ENCODE data around the gene JUN.

GRCh38 chr1:58789322-58789856 lies 5.5 kb upstream of the JUN start:
- TF ChIP-seq CTCF (IDR thresholded peaks at IDR 0.05 in 8 of 11, conservative IDR thresholded peaks at IDR 0.05 in 3 of 11) (no peak), POLR2AphosphoS5 (IDR thresholded peaks at IDR 0.05) (no peak)
